NCI-H748 (cell line): ENCODE results near the gene NDUFC2.
A peak's percentile ranks its signal among the peaks of the same experiment; 100 is the strongest.
"Not testable (repeated sequence)": the region's sequence is repeated elsewhere in the genome, so short reads cannot be mapped to it uniquely, and the experiment has no call there.

Experiments used
- DNase-seq: peaks from one replicate; lab custom pipeline; 2025; ENCODE audit not compliant: unreplicated experiment; lab: John Stamatoyannopoulos, UW

Gene NDUFC2

GRCh38 chr11:78079232-78080083 is at the start of gene NDUFC2:
Gene NDUFC2, minus strand, starts transcription at chr11:78079862. Its CDS starts 118 bp downstream, at chr11:78079744.
- peak; percentile 83 for DNase-seq

- DNase-seq: no peak
Measured at GRCh38 chr11:78127403-78127802, 47.7 kb upstream of the NDUFC2 start.

GRCh38 chr11:78112582-78113275 is 33.1 kb upstream of the NDUFC2 start:
- no peak for DNase-seq

GRCh38 chr11:78111298-78111697 is 31.6 kb upstream of the NDUFC2 start:
- no peak for DNase-seq

GRCh38 chr11:78110830-78111229 is 31.2 kb upstream of the NDUFC2 start:
- DNase-seq: no peak

- no peak for DNase-seq
Measured at GRCh38 chr11:78110351-78110750, 30.7 kb upstream of the NDUFC2 start.

GRCh38 chr11:78109081-78110015 is 29.7 kb upstream of the NDUFC2 start:
- no peak for DNase-seq

GRCh38 chr11:78100676-78101472 is 21.2 kb upstream of the NDUFC2 start:
- DNase-seq: no peak

GRCh38 chr11:78100261-78100660 is 20.6 kb upstream of the NDUFC2 start:
- no peak for DNase-seq

GRCh38 chr11:78099666-78100065 is 20.0 kb upstream of the NDUFC2 start:
- DNase-seq: no peak

GRCh38 chr11:78097666-78098385 is 18.2 kb upstream of the NDUFC2 start:
- no peak for DNase-seq

- no peak for DNase-seq
Measured at GRCh38 chr11:78094250-78094649, 14.6 kb upstream of the NDUFC2 start.

- not testable (repeated sequence) for DNase-seq
Measured at GRCh38 chr11:78086521-78087074, 6.9 kb upstream of the NDUFC2 start.

GRCh38 chr11:78085972-78086371 is 6.3 kb upstream of the NDUFC2 start:
- peak; percentile 58 for DNase-seq

GRCh38 chr11:78084506-78084905 is 4.8 kb upstream of the NDUFC2 start:
- DNase-seq: not testable (repeated sequence)

GRCh38 chr11:78083021-78083420 is 3.4 kb upstream of the NDUFC2 start:
- no peak for DNase-seq

- DNase-seq: no peak
Measured at GRCh38 chr11:78082146-78082545, 2.5 kb upstream of the NDUFC2 start.

GRCh38 chr11:78081583-78081982 is 1.9 kb upstream of the NDUFC2 start:
- no peak for DNase-seq

- DNase-seq: no peak
Measured at GRCh38 chr11:78080818-78081495, 1.3 kb upstream of the NDUFC2 start.
